ENCODE results near the gene RERE. TPM values are rescaled to one million over a fixed set of nuclear protein-coding genes. Genes with fewer than 3 reads are reported as not detected.
"Not testable (repeated sequence)": the region's sequence is repeated elsewhere in the genome, so short reads cannot be mapped to it uniquely, and the experiment has no call there.

The RERE gene
- total RNA-seq, 1 donor from 2014 or later = 215 TPM

DNA sequence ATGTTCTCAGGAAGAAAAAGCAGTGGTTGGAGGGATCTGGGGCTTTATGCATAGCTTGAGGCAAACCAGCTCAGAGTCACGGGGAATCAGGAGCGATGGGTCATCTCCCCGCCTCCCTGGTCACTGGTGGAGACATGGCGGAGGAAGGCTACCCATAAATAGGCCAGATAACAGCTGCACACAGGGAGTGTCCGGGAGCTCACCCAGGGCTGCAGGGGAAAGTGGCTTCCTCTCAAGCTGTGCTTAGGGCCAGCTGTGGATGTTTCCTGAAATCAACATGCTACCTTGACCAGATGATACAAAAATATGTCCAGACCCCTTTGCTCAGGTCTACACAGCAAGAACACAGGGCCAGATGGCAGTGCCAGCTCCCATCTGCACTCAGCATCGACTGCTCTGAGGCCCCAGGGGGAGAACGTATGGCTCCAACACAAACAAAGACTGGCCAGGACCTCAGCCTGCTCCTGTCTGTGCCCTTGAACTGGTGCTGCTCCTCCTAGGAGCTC lies 27.1 kb upstream of the RERE start:
- no peak for DNase-seq (ENCODE audit: low spot score)

DNA sequence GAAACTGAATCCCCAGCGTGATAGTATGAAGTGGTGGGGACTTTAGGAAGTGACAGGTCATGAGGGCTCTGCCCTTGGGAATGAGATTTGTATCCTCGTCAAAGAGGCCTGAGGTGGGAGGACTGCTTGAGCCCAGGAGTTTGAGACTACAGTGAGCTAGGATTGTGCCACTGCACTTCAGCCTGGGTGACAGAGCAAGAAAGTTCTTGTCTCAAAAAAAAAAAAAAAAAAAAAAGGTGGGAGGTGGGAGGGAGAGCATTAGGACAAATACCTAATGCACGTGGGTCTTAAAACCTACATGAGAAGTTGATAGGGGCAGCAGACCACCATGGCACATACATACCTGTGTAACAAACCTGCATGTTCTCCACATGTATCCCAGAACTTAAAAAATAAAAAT lies 24.0 kb upstream of the RERE start:
- no peak for DNase-seq (ENCODE audit: low spot score)

DNA sequence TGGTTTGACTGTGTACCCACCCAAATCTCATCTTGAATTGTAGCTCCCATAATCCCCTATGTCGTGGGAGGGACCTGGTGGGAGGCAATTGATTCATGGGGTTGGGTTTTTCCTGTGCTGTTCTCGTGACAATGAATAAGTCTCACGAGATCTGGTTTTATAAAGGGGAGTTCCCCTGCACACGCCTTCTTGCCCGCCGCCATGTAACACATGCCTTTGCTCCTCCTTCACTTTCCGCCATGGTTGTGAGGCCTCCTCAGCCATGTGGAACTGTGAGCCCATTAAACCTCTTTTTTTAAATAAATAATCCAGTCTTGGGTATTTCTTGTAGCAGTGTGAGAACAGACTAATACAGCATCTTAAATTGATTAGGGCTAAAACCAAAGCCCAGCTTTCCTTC lies 22.6 kb upstream of the RERE start:
- DNase-seq (ENCODE audit: low spot score) = no peak

DNA sequence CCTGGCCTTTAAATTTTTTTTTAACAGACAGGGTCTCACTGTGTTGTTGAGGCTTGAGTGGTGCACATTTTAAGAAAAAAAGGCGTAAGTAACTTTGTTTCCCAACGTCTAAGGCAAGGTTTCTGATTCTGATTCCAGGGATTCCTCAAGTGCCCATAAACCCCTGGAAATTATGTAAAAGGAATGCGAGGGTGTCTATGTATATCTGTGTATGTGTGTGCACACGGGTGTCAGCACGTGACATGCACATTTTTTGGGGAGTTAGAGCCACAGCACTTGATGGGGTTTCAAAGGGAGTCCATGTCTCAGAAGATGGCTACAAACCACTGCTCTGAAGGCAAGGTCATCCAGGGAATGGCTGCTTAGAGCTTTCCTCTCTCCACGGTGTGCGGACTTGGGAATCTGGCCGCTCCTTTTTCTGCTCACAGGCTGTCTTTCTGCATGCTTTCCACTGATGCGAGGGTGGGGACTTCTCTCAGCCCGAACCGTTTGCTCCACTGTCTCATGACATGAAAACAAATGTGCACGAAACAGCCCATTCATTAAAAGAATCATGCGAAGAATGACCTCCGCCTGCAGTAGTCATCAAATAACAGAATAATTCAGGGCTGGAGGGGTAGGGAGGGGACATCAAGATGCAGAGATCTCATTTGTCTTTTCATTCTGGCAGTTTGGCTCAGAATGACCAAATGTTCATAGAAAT lies 18.7 kb upstream of the RERE start:
- DNase-seq (ENCODE audit: low spot score) = no peak

DNA sequence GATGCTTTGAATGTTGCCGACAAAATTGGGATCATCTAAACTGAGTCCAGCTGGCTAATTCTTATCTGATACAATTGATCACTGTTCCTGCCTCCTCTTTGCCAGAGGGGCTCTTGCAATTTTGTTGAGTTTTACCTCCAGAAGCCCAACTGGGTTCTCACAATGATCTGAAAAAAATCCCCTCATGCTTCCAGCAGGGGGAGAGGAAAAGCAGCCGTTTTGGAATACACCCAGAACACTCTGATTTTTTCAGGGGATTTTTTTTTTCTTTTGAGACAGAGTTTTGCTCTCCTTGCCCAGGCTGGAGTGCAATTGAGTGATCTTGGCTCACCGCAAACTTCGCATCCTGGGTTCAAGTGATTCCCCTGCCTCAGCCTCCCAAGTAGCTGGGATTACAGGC lies 13.9 kb upstream of the RERE start:
- no peak for DNase-seq (ENCODE audit: low spot score)

DNA sequence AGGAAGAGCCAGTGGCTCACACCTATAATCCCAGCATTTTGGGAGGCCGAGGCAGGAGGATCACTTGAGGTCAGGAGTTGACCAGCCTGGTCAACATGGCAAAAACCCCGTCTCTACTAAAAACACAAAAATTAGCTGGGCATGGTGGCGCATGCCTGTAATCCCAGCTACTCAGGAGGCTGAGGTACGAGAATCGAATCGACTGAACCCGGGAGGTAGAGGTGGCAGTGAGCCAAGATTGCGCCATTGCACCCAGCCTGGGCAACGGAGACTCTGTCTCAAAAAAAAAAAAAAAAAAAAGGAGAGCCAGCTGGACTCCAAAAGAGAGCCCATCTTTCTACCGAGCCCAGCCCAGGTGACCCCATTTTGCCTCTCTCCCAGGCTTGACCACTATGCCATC lies 13.3 kb upstream of the RERE start:
- not testable (repeated sequence) for DNase-seq (ENCODE audit: low spot score)

DNA sequence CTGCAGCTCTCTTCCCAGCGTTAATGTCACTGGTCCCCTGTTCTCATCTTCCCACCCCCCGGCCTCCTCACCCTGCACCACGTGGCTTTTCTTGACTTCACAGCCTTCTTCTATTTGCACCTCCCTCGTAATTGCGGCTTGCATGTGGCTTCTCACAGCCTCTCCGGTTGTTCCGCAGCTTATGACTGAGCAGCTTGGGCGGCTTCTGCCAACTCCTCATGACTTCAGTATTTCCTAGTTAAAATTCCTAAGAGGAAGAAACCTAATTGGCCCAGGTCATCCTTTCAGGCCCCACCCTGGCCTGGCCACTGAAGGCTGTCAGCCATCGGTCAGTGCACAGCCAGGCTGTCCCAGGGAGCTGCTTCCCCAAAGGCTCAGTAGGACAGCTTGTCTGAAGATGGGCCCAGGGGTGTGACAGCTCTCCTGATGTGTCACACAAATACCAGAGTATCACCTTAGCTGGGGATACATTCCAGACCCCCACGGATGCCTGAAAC lies 8.6 kb upstream of the RERE start:
- no peak for DNase-seq (ENCODE audit: low spot score)

DNA sequence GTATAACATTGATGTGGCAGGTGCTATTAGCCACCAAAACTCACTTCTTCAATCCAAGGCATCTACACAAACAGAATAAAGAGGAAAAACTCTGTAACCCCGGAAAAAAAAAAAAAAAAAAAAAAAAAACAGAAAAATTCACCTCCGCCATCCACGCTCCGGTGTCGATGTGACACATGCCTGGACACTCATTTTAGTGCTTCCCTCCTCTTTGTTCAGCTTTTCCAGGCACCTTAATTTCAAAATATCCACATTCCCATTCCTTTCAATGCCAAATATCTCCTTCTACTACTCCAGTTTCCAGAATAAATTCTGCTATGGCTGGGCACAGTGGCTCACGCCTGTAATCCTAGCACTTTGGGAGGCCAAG lies 5.8 kb upstream of the RERE start:
- no peak for DNase-seq (ENCODE audit: low spot score)

DNA sequence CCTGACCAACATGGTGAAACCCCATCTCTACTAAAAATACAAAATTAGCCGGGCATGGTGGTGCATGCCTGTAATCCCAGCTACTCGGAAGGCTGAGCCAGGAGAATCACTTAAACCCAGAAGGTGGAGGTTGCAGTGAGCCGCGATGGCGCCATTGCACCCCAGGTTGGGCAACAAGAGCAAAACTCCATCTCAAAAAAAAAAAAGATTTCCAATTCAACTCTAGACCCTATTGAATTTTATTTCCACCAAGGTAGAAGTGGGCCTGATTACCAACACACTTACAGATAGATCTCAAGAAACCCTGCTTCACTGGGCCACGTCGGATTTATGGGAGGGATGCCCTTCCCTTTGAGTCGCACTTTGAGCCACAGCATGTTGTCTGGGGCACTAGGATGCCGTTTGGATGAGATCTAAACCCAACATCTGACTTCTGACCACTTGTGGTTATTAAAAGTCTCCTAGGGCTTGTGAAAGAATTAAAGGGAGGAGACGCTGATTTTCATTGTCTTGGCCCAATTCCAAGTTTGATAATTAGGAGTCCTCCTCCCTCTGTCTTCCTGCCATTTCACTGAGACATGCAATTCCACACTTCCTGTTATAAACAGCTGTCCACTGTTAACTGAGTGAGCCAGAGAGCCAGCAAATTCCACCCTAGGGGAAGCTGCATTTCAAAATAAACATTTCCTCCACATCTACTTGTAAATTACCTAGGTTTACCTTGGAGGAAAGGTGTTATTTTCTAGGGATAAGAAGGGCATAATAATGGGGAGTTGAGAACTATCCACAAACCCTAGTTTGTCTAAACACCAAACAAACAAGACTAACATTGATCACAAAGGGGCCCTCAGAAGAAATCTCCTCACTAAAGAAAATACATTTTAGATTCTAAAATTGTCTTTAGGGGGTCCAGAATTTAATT lies 5.2 kb upstream of the RERE start:
- no peak for DNase-seq (ENCODE audit: low spot score)

DNA sequence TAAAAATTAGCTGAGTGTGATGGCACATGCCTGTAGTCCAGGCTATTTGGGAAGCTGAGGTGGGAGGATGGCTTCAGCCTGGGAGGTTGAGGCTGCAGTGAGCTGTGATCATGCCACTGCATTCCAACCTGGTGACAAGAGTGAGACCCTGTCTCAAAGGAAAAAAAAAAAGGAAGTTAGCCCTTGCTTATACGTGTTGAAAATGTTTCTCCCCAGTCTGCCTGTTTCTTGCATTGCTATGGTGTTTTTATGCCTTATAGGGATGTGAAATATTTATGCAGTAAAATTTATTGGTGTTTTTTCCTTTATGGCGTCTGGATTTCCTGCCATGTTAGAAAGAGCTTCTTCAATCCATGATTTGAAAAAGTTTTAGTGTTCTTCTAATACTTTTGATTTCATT lies 3.6 kb upstream of the RERE start:
- DNase-seq (ENCODE audit: low spot score) = no peak

DNA sequence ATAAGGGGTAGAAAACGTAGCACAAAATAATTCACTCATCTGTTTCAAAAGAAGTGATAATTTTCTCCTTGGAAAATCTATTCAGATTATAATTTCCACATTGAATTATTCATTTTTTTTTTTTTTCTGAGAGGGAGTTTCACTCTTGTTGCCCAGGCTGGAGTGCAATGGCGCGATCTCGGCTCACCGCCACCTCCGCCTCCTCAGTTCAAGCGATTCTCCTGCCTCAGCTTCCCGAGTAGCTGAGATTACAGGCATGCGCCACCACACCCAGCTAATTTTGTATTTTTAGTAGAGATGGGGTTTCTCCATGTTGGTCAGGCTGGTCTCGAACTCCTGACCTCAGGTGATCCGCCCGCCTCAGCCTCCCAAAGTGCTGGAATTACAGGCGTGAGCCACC lies 1.3 kb upstream of the RERE start:
- not testable (repeated sequence) for DNase-seq (ENCODE audit: low spot score)

DNA sequence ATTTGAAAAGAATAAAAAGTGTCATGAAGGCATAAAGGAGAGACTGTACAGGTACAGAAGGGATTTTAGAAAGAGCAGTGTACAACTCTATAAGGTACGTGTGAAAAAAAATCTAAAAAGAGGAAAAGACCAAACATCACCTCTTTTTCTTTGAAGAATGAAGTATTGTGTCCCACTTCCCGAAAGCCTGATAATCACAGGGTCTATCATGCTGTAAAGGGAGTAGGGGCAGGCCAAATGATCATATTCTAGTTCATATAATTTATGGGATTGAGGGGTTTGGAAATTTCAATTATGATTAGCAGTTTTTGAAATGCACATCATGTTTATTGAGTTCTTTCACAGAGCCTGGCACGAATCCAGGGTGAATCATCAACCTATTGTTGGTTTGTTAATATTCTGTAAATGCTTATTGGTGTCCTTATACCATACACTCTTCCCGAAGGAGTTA lies 910 bp upstream of the RERE start:
- DNase-seq (ENCODE audit: low spot score) = no peak

DNA sequence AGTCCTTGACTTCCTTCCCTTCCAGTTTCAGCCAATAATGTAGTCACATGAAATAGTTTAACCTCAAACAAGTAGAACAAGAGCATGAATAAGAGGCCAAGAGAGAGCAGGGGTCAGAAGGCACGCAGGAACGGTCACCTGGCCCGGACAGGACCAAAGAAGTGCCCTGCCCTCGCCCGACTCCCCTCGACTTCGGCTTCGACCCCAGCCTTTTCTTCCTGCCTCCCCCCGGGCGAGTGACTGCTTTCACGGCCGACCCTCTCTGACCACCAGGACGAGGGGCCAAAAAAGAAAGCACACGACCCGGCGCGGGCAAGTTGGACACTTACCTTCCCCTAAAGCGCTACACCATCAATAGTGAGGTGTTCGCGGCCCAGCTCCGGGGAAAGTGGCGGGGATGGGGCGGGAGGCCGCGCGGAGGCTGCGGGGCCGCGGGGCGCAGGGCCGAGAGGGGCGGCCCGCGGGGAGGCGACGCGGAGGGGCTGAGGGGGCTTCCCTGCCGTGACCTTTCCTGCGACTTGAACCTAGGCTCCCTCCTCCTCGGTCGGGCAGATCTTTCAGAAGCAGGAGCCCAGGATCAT lies 519 bp downstream of the RERE start:
- peak; percentile 53 for DNase-seq (ENCODE audit: low spot score)

DNA sequence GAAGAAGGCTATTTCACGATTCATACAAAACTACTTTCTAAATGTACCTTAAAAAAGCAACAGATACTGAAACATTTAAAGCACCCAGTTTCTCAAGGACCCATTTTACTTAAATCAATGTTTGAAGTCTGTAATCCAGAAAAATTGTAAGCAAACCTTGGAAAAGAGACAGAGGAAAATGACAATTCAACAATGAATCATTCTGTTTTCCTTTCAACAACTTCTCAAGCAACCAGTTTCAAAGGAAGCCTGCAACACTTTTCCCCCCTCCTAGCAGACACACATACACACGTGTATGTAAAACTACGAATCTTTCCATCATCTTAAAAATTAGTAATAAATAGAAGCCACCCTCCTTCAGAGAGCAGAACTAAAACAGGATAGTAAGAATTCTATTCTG lies 1.2 kb downstream of the RERE start:
- DNase-seq (ENCODE audit: low spot score) = no peak

DNA sequence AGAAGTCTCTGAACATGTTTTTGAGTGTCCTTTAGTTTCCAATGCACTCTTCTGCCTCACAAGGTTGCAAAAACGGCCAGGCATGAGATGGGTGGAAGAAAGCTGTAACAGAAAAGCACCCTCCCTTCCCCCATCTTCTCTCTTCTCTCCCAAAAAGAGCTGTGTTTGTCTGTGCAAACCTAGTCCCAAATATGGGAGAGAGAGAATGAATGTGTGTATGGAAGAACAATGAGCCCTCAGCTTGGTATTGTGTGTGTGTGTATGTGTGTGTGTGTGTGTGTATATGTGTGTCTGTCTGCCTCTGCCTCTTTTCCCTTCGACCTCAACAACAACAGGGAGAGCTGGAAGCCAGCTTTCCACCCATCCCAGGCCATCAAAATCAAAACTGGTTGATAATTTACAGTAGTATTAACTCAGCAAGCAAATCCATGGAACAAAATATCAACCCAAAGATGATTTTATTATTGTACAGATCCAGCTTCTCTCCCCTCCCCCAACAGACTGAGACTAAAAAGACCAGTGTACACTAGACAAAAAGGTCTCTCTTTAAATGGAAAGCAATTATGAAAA lies 1.8 kb downstream of the RERE start:
- DNase-seq (ENCODE audit: low spot score) = no peak

DNA sequence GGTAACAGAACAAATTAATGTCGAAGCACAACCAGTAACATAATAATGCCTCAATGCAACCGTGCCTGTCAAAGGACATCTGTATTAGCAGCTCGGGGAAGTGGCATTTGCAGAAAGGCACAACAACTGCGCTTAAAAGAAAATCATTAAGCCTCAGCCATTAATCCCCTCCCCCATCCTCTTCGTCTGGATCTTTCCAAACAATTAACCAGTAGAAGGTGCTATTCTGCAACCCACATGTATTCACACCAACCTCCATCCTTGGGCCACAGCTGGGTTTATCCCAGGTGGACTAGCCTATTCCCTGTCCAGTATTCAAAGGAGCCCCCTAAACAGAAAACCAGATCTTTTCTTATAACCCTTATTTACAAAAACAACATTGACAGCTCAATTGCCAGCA lies 2.6 kb downstream of the RERE start:
- no peak for DNase-seq (ENCODE audit: low spot score)

DNA sequence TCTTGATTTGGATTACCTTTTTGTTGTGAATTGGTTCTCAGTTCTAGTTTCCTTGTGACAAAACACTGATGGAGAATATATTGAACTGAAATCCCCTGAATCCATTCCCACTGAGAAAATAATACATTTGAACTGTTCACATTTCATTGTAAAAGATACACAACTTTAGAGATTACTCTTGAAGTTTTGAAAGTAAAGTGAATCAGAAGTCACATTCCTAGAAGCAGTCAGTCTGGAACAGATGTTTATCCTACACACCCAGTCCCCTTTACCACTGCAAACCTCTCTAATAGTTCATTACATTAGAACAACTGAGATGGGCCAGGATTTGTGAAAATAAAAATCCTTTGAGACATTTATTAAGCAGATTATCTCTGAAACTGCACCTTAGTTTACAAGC lies 3.4 kb downstream of the RERE start:
- no peak for DNase-seq (ENCODE audit: low spot score)

DNA sequence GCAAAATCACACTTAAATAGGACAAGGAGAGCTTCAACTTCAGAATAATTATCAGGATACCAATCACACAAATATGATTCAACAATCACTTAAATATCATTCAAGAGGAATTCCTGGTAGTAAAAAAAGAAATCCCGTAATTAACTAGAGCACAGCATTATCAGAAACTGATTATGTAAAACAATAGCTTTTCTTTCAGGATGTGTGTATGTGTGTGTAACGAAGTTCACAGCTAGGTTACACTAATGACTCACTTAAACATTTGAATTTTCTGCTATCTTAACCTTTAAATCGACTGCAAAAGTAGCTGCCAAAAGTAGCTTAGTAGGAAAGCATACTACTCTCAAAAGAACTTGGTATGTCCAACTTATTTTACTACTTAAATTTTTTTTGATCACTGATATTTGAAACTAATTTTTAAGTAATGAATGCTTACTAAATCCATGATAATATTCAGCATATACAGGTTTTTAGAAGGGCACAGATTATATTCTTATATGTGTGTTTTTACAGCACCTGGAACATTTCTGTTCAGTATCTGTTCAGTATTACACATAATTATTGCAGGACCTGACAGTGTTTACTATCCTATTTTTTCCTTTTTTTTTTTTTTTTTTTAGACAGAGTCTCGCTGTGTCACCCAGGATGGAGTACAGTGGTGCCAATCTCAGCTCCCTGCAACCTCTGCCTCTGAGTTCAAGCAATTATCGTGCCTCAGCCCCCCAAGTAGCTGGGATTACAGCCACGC lies 4.2 kb downstream of the RERE start:
- no peak for DNase-seq (ENCODE audit: low spot score)

DNA sequence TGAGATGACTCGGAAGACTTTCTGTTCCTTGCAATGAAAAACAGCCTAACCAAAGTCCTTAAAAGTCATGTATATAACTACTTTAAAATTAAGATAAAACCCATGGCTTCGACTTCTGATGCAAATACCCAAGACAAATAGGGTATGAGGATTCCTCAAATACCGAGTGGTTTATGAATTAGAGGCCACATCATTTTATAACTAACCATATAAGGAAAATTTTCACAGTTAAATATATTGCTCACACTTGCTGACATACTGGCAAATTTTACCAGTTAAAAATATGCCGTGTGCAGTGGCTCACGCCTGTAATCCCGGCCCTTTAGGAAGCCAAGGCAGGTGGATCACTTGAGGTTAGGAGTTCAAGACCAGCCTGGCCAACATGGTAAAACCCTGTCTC lies 5.4 kb downstream of the RERE start:
- no peak for DNase-seq (ENCODE audit: low spot score)

DNA sequence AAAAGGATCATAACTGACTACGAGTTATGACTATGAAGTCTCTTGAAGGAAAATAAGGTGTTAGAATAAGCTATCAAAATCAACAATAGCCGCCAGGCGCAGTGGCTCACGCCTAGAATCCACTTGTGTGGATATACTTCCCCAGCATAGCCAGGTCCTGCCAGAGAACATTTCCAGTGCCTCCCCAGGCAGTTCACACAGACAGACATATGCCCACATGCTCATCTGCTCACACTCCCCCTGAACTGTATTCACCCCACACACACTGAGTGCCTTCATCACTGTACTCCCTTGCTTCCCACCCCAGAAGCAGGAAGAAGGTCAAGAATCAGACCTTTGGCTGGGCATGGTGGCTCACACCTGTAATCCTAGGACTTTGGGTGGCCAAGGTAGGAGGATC lies 6.5 kb downstream of the RERE start:
- DNase-seq (ENCODE audit: low spot score) = no peak

DNA sequence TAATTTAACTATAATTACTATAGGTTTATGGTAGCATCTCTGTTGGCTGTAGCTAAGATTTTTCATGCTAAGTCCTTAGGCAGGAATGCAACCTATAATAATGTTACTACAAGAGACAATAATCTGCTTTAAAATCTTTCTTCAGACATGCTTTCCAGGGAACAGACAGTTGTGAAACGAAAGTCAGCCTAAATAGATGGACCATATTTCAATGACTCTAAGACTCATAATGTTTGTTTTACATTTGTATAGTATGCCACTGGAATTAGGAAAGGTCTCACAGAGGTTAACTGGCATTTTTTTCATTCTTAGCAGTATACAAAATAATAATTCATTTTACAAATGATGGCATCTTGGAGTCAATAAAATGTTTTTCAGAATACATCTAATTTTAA lies 8.1 kb downstream of the RERE start:
- no peak for DNase-seq (ENCODE audit: low spot score)
